B cell (primary cell): ENCODE data around the gene PIK3CA. TPM values are rescaled to one million over a fixed set of nuclear protein-coding genes. Genes with fewer than 3 reads are reported as not detected.

ENCODE experiments used
- ATAC-seq: fragments of 200-7000 bp; cut with Tn5 transposase; one replicate; pipeline ENCODE4 v1.10.0; 2021; ENCODE audit warnings: low read depth, mild to moderate bottlenecking, moderate number of reproducible peaks, moderate library complexity
- CTCF ChIA-PET: fragments of 350-600 bp; sonication (Branson Sonifier 250); formaldehyde crosslinking; loops from one replicate; lab custom pipeline; 2021; ENCODE audit warnings: antibody characterized with exemption, inconsistent platforms; lab: Charles Lee
- POLR2A ChIA-PET: fragments of 350-600 bp; sonication (Branson Sonifier 250); formaldehyde crosslinking; loops from one replicate; lab custom pipeline; 2021; ENCODE audit warnings: antibody characterized with exemption; lab: Charles Lee
- DNase-seq: peaks from one replicate; pipeline ENCODE4 v3.0.0; 2013
- H2AFZ ChIP-seq: 2 replicates; pipeline ENCODE4 v1.6.1; 2012; ENCODE audit warnings: mild to moderate bottlenecking, low read depth, low read length; ENCODE audit not compliant: insufficient read depth, poor library complexity, severe bottlenecking
- H3K27ac ChIP-seq, 2 donors: 1 replicate in 1 of 2; 2 replicates in 1 of 2; pipeline ENCODE4 v1.5.1; 2012 to 2013; ENCODE audit warnings: low read length in 2 of 2, mild to moderate bottlenecking in 2 of 2, moderate library complexity in 1 of 2
- H3K27me3 ChIP-seq, 4 experiments: fragments of 200-600 bp in 1 of 4; sonication (generic) in 1 of 4; replicated peaks in 1 of 4; 1 replicate in 2 of 4; 2 replicates in 2 of 4; pipeline versions ENCODE4 v1.6.1 to v1.7.0; 2013 to 2016; ENCODE audit warnings: low read length in 3 of 4, mild to moderate bottlenecking in 2 of 4, mixed read lengths in 1 of 4, moderate library complexity in 1 of 4; ENCODE audit not compliant: insufficient read depth in 4 of 4, control insufficient read depth in 3 of 4; ENCODE audit errors: control extremely low read depth in 1 of 4
- H3K36me3 ChIP-seq, 2 experiments: replicated peaks in 1 of 2; 1 replicate in 1 of 2; 2 replicates in 1 of 2; pipeline versions ENCODE4 v1.6.1 to v1.7.1; 2013; ENCODE audit warnings: low read length in 1 of 2; ENCODE audit not compliant: insufficient read depth in 2 of 2, control insufficient read depth in 1 of 2; ENCODE audit errors: control extremely low read depth in 1 of 2, extremely low read depth in 1 of 2
- H3K4me1 ChIP-seq, 2 donors: fragments of 200-600 bp in 1 of 2; sonication (generic) in 1 of 2; 1 replicate in 1 of 2; 2 replicates in 1 of 2; pipeline versions ENCODE4 v1.5.1 to v1.6.1; 2013 to 2017; ENCODE audit warnings: low read length in 2 of 2; ENCODE audit not compliant: control insufficient read depth in 2 of 2, insufficient read depth in 2 of 2
- H3K4me2 ChIP-seq: replicated peaks from 2 replicates; pipeline ENCODE3; 2012; ENCODE audit warnings: mild to moderate bottlenecking, low read depth, low read length; ENCODE audit not compliant: poor library complexity, severe bottlenecking
- H3K4me3 ChIP-seq, 5 experiments: fragments of 200-600 bp in 1 of 5; sonication (generic) in 1 of 5; 1 replicate in 3 of 5; 2 replicates in 2 of 5; pipeline versions ENCODE4 v1.5.1 to v1.7.0; 2011 to 2016; ENCODE audit warnings: low read length in 4 of 5, mild to moderate bottlenecking in 4 of 5, low read depth in 2 of 5, control low read depth in 1 of 5, moderate library complexity in 1 of 5; ENCODE audit not compliant: insufficient read depth in 1 of 5; ENCODE audit errors: control extremely low read depth in 1 of 5, extremely low read depth in 1 of 5
- H3K79me2 ChIP-seq: fragments of 200-600 bp; sonication (generic); one replicate; pipeline ENCODE4 v1.6.0; 2016; ENCODE audit warnings: low read length; ENCODE audit not compliant: control insufficient read depth, insufficient read depth
- H3K9ac ChIP-seq: fragments of 200-600 bp; sonication (generic); 2 replicates; pipeline ENCODE4 v1.6.1; 2017; ENCODE audit warnings: mild to moderate bottlenecking, low read length, moderate library complexity
- H3K9me3 ChIP-seq, 3 donors: one replicate each; pipeline versions ENCODE4 v1.6.1 to v1.7.1; 2013; ENCODE audit warnings: low read length in 2 of 3; ENCODE audit not compliant: control insufficient read depth in 2 of 3, insufficient read depth in 1 of 3; ENCODE audit errors: control extremely low read depth in 1 of 3
- H4K20me1 ChIP-seq: 2 replicates; pipeline ENCODE4 v1.6.0; 2012; ENCODE audit warnings: mild to moderate bottlenecking, low read length; ENCODE audit not compliant: insufficient read depth, control insufficient read depth, poor library complexity, severe bottlenecking
- H3K27ac Mint-ChIP-seq: one replicate; pipeline ENCODE4 v1.8.0; 2021; ENCODE audit warnings: mixed read lengths
- H3K27me3 Mint-ChIP-seq: one replicate; pipeline ENCODE4 v1.8.0; 2021; ENCODE audit warnings: mixed read lengths
- H3K4me1 Mint-ChIP-seq: one replicate; pipeline ENCODE4 v1.8.0; 2021; ENCODE audit warnings: mixed read lengths
- H3K4me3 Mint-ChIP-seq: one replicate; pipeline ENCODE4 v1.8.0; 2021; ENCODE audit warnings: mixed read lengths
- H3K9me3 Mint-ChIP-seq: one replicate; pipeline ENCODE4 v1.8.0; 2022; ENCODE audit warnings: mixed read lengths; ENCODE audit not compliant: insufficient read depth
- CTCF ChIP-seq: fragments of 200-600 bp; IDR thresholded peaks from one replicate; pipeline ENCODE4 v1.8.0; 2022; ENCODE audit warnings: antibody characterized with exemption, mild to moderate bottlenecking
- EZH2 ChIP-seq: IDR thresholded peaks from 2 replicates; pipeline ENCODE4 v1.6.1; 2012; ENCODE audit warnings: borderline replicate concordance, low read depth, mild to moderate bottlenecking, moderate library complexity, low read length; ENCODE audit not compliant: insufficient read depth, poor library complexity, severe bottlenecking
- WGBS: methylation state at CpG from one replicate; pipeline ENCODE4 v1.1.5; 2013; ENCODE audit warnings: missing lambda C conversion rate; ENCODE audit not compliant: insufficient coverage; 5-methylcytosine and 5-hydroxymethylcytosine counted together
- intact Hi-C: fragments of 100-400 bp; cut with micrococcal nuclease; formaldehyde crosslinking; loops from one replicate; pipeline ENCODE4 v1.10.0; 2022
- polyA plus RNA-seq: library from polyadenylated mRNA; depleted of rRNA; stranded (reverse); fragments of >200 nt; gene quantifications from 2 replicates; pipeline ENCODE4 v1.2.3, GENCODE V29; 2012
- total RNA-seq, 2 donors: library from RNA; stranded (reverse); fragments of 120-200 nt in 1 of 2; gene quantifications; 1 replicate in 1 of 2; 2 replicates in 1 of 2; pipeline versions ENCODE4 v1.2.3 to v1.2.4, GENCODE V29; 2013 to 2022

Gene PIK3CA
- total and polyA plus RNA-seq, 2 donors (not counting 1 experiment from before 2014, with no cell fraction given): 6.4 to 61.8 TPM

DNA sequence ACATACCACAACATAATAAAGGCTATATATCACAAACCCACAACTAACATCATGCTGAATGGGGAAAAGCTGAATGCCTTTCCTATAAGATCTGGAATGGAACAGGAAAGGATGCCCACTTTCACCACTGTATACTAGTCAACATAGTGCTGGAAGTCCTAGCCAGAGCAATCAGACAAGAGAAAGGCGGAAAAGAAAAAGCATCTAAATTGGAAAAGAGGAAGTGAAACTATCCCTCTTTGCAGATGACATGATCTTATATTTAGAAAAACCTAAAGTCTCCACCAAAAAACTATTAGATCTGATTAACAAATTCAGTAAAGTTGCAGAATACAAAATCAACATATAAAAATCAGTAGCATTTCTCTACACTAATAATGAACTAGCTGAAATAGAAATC, 14.6 kb upstream of the PIK3CA start:
- no CpG with 5 or more reads among the region's 1 CpG for WGBS
- H3K79me2 ChIP-seq: no peaks in the 10 kb centered on the region
- Mint-ChIP-seq H3K27me3 (peaks cover 10% of the 10 kb centered on the region), H3K9me3 (no peaks in the 10 kb centered on the region), H3K27ac (no peak overlapping the region), H3K4me3 (no peak overlapping the region), H3K4me1 (peaks cover 10% of the 10 kb centered on the region)
- H3K4me3 ChIP-seq: no peak overlapping the region
- H3K36me3 ChIP-seq: no peaks in the 10 kb centered on the region
- no peak overlapping the region for H3K4me2 ChIP-seq
- no peak overlapping the region for H2AFZ ChIP-seq
- H3K27me3 ChIP-seq: peaks cover 0 to 2% (median 0%) of the 10 kb centered on the region in 4 experiments
- no peak overlapping the region for H3K9ac ChIP-seq
- TF ChIP-seq CTCF: no peak
- TF ChIP-seq EZH2: no peak
- CTCF ChIA-PET: no interaction called here
- no peak overlapping the region for H3K27ac ChIP-seq
- ATAC-seq (no peak), DNase-seq (peak; percentile 39)
- peaks cover 0 to 4% (median 0%) of the 10 kb centered on the region in 3 donors for H3K9me3 ChIP-seq
- peaks cover 3 to 8% of the 10 kb centered on the region in 2 donors for H3K4me1 ChIP-seq
- intact Hi-C loops: no loop called here
- no peaks in the 10 kb centered on the region for H4K20me1 ChIP-seq
- POLR2A ChIA-PET: no interaction called here

GRCh38 chr3:179136195-179136594, 12.0 kb upstream of the PIK3CA start:
- Histone ChIP-seq H4K20me1 (no peaks in the 10 kb centered on the region), H2AFZ (no peak overlapping the region), H3K27ac (no peak overlapping the region), H3K79me2 (no peaks in the 10 kb centered on the region), H3K9me3 (peaks cover 0 to 4% (median 0%) of the 10 kb centered on the region in 3 donors), H3K4me1 (peaks cover 3 to 8% of the 10 kb centered on the region in 2 donors), H3K36me3 (no peaks in the 10 kb centered on the region), H3K4me3 (no peak overlapping the region), H3K4me2 (no peak overlapping the region), H3K9ac (no peak overlapping the region), H3K27me3 (peaks cover 0 to 2% (median 0%) of the 10 kb centered on the region in 4 experiments)
- peaks cover 16% of the 10 kb centered on the region for H3K27me3 Mint-ChIP-seq
- DNase-seq: no peak
- peaks cover 10% of the 10 kb centered on the region for H3K4me1 Mint-ChIP-seq
- H3K27ac Mint-ChIP-seq: no peak overlapping the region
- intact Hi-C loops: no loop called here
- CTCF ChIA-PET: interaction anchor here (0.9 to 2.1 kb wide), 2 partner anchors 11 to 184 kb away, joined by 3 to 8 read pairs; no protein-coding TSS in a partner anchor
- no peak for TF ChIP-seq CTCF
- no peak for TF ChIP-seq EZH2
- no peak overlapping the region for H3K4me3 Mint-ChIP-seq
- POLR2A ChIA-PET: no interaction called here
- no peaks in the 10 kb centered on the region for H3K9me3 Mint-ChIP-seq
- no CpG with 5 or more reads among the region's 1 CpG for WGBS
- no peak for ATAC-seq
